ENCODE data around the gene LRRC7.

GRCh38 chr1:69919922-69920273, 352.2 kb downstream of the LRRC7 start:
- TF ChIP-seq EZH2phosphoT487 (IDR thresholded peaks at IDR 0.05; ENCODE audit: low read length) (no peak), CTCF (IDR thresholded peaks at IDR 0.05; ENCODE audit: low read length) (no peak), EZH2 (optimal IDR thresholded peaks at IDR 0.05; ENCODE audit: low read depth, low read length) (no peak)
